Effector CD8-positive, alpha-beta T cell (primary cell): ENCODE results near the gene ADSS1.
A peak's percentile ranks its signal among the peaks of the same experiment; 100 is the strongest.

Experiments used
- DNase-seq: peaks from one replicate; lab custom pipeline; 2025; lab: John Stamatoyannopoulos, UW

Gene ADSS1

DNA sequence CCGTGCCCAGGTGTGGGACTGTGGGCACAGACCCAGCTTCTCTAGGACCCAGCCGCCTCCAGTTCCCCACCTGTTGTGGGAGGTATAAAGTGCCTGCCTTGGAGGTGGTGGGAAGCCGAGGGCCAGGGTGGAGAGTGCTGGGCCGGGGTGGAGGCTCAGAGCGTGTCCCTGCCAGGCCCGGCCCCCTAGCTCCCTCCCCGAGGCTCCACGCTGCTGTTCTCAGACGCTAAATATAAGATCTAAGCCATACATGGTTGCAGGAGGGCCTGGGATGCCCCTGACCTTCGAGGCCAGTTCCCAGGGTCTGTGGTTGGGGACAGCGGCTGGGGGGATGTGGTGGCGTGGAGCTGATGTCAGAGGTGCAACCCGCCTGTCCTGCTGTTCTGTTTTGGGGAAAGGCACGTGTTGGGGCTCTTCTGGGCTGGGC, 23.8 kb upstream of the ADSS1 start:
- DNase-seq = no peak

GRCh38 chr14:104700747-104701217, 23.2 kb upstream of the ADSS1 start:
- no peak for DNase-seq

DNA sequence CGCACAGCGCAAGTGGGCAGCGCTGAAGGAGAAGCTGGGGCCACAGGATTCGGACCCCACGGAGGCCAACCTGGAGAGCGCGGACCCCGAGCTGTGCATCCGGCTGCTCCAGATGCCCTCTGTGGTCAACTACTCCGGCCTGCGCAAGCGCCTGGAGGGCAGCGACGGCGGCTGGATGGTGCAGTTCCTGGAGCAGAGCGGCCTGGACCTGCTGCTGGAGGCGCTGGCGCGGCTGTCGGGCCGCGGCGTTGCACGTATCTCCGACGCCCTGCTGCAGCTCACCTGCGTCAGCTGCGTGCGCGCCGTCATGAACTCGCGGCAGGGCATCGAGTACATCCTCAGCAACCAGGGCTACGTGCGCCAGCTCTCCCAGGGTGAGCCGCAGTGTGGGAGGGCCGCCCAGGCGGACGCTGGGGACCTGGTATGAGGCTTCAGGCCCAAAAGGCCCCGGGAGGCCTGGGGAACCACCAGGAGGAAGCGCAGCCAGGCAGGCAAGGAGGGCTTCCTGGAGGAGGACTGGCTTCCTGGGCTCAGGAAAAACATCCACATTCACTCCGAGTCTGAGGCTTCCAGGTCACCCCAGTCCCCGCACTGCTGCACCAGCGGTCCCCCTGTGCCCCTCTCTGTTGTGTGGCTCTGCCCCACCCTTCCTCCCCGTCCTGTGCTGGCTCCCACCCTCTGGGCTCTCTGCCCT, 22.5 kb upstream of the ADSS1 start:
- DNase-seq = no peak

DNA sequence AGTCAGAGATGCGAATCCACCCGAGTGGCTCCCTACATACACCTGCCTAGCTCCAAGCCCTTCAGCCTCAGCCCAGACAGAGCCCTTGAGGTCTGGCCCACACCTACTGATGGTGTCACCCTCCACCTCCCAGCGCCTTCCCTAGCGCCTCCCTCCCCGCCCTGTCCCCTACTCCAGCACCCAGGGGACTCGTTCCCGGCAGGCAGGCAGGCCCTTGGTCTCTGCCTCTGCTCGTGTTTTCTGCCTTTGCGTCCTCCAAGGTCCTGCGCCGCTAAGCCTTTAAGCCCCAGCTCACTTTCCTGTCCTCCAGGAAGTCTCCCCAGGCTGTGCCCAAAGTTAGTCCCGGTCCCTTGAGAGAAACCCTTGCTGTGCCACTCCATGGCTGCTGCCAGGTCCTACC, 21.9 kb upstream of the ADSS1 start:
- DNase-seq = no peak

GRCh38 chr14:104702673-104703072, 21.4 kb upstream of the ADSS1 start:
- no peak for DNase-seq

GRCh38 chr14:104703269-104703668, 20.8 kb upstream of the ADSS1 start:
- no peak for DNase-seq

DNA sequence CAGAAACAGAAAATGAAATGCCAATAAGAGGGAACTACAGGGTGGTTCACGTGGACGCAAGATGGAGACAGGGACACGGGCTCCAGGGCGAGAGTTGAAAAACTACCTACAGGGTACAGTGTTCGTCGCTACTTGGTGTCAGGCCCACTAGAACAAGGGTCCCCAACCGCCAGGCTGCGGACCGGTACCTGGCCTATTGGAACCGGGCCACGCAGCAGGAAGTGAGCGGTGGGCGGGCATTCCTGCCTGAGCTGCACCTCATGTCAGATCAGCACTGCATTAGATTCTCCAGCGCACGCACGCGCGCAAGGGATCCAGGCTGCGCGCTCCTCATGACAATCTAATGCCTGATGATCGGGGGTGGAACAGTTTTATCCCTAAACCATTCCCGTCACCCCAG, 19.8 kb upstream of the ADSS1 start:
- no peak for DNase-seq

DNA sequence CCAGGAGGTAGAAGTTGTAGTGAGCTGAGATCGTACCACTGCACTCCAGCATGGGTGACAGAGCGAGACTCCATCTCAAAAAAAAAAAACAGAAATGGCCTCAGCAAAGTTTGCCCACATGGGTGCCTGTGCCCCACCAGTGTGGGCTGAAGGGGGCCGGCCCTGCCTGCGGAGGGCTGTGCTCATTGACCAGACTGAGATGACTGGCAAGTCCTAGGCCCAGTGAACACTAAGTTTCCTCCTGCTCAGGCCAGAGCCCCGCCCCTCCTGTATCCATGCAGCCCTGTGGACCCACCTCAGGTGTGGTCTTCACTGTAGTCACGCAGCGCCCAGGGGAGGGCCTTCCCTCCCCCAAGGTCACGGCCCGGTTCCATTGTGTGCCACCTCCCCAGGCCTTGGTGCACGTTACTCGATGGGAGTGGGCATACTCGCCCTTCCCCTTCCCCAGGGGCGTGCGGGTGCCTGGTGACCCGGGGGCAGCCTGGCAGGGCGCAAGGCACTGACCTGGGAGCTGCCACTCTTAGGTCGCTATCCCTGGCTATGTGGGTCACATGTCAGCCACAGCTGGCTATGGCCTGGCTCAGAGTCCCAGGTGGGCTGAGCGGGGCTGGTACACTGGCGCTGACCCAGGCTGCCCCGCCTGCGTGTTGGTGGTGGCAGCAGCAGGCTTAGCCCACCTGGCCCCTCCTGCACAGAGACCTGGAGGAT, 18.5 kb upstream of the ADSS1 start:
- no peak for DNase-seq

- DNase-seq = no peak
Measured at GRCh38 chr14:104706733-104707607, 17.1 kb upstream of the ADSS1 start.

DNA sequence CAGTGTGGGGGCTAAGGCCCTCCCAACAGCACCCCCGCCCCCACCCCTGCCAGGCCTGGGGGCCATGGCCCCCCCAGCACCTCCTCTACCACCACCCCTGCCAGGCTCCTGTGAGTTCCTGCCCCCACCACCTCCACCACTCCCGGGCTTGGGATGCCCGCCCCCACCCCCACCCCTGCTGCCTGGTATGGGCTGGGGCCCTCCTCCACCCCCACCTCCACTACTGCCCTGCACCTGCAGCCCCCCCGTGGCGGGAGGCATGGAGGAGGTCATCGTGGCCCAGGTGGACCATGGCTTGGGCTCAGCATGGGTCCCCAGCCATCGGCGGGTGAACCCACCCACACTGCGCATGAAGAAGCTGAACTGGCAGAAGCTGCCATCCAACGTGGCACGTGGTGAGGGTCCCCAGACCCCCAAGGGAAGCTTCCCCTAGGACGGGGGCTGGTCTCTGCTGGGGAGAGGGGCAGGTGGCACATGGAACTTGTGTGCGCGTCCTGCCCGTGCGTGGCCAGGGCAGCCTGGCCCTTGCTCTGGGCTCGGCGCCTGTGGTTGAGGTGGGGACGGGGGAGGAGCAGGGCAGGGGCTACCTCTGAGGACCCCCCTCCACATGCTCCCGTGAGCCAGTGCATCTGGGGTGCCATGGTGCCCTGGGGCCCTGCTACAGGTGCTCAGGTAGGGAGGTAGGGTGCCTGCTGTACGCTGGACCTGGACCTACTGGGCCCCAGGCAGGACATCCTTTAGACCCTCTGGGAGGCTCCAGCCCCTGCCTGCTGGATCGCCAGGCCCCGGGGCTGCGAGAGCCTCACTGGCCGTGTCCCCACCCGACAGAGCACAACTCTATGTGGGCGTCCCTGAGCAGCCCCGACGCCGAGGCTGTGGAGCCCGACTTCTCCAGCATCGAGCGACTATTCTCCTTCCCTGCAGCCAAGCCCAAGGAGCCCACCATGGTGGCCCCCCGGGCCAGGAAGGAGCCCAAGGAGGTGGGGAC, 16.1 kb upstream of the ADSS1 start:
- no peak for DNase-seq

DNA sequence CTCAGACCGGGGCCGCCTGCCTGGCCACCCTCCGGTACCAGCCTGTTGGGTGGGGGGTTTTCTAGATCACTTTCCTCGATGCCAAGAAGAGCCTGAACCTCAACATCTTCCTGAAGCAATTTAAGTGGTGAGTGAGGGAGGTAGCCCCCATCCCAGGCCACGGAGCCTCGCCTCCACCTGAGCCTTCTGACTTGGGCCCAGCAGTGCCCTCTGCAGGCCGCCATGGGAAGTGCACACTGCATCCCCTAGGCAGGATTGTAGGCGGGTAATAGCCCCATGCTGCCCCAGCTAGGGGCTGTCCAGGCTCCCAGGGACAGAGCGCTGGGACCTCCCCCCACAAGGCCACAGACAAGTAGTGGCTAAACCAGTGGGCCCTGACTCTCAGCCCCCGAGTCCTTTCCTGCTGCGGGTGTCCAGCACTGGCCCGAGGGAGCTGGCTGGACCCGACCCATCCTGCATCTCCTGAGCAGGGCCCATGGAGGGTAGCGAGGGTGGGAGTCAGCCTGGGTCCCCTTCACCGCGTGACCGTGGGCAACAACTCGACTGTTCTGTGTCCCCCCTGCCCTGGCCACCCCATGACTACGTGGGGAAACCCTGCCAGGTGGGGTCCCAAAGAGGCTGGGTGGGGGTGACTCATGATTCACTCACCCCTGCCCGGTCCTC, 15.3 kb upstream of the ADSS1 start:
- peak; percentile 62 for DNase-seq

- DNase-seq = no peak
Measured at GRCh38 chr14:104709387-104710039, 14.5 kb upstream of the ADSS1 start.

GRCh38 chr14:104710071-104710735, 13.8 kb upstream of the ADSS1 start:
- DNase-seq = no peak

- no peak for DNase-seq
Measured at GRCh38 chr14:104712881-104713734, 10.9 kb upstream of the ADSS1 start.

- DNase-seq = no peak
Measured at GRCh38 chr14:104714066-104714465, 10.0 kb upstream of the ADSS1 start.

- DNase-seq = no peak
Measured at GRCh38 chr14:104714681-104715080, 9.3 kb upstream of the ADSS1 start.

DNA sequence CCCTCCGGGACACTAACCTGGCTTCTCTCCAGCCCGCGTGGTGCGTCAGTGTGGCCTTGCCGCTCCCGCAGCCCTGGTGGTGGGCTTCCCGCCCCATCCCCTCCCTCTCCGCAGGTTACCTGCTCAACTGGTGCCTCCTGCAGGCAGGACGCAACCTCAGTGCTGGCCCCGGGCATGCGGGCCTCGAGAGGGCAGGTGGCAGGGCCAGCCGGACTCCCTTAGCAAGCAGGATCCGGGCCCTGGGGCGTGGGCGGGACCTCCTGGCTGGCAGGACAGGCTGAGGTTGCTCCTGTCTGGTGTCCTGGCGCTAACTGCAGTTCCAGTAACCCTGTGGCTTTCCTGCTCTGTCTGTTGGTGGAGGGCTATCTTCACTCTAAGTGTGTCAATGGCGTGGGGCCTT, 8.6 kb upstream of the ADSS1 start:
- DNase-seq = no peak

DNA sequence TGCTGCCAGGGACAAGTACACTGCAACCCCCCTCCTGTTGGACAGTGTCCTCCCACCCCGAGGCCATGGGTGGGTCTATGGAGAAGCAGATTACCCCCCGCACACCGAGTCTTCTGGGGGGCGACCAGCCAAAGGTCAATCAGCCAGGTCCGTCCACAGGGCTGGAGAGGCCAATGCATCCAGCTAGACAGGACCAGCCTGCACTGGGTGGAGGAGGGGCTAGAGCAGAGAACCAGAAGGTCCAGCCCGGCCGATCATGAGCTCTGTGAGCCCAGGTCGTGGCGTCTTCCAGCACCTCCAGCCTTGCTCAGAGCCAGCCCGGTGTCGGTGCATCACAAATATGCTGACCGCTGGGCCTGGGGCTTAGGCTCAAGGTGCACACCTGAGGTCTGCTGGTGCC, 8.2 kb upstream of the ADSS1 start:
- no peak for DNase-seq

- no peak for DNase-seq
Measured at GRCh38 chr14:104717137-104717536, 6.9 kb upstream of the ADSS1 start.
